Cardiac ventricle fibroblast (primary cell): ENCODE results near the gene SLC35A3. TPM values are rescaled to one million over a fixed set of nuclear protein-coding genes. Genes with fewer than 3 reads are reported as not detected.

Experiments
- total RNA-seq: library from RNA; depleted of rRNA; stranded (reverse); fragments of >200 nt; gene quantifications from 2 replicates; pipeline ENCODE4 v1.2.3, GENCODE V29; 2015

The SLC35A3 gene
- 15.2 and 22.3 TPM in 2 replicates for total RNA-seq

DNA sequence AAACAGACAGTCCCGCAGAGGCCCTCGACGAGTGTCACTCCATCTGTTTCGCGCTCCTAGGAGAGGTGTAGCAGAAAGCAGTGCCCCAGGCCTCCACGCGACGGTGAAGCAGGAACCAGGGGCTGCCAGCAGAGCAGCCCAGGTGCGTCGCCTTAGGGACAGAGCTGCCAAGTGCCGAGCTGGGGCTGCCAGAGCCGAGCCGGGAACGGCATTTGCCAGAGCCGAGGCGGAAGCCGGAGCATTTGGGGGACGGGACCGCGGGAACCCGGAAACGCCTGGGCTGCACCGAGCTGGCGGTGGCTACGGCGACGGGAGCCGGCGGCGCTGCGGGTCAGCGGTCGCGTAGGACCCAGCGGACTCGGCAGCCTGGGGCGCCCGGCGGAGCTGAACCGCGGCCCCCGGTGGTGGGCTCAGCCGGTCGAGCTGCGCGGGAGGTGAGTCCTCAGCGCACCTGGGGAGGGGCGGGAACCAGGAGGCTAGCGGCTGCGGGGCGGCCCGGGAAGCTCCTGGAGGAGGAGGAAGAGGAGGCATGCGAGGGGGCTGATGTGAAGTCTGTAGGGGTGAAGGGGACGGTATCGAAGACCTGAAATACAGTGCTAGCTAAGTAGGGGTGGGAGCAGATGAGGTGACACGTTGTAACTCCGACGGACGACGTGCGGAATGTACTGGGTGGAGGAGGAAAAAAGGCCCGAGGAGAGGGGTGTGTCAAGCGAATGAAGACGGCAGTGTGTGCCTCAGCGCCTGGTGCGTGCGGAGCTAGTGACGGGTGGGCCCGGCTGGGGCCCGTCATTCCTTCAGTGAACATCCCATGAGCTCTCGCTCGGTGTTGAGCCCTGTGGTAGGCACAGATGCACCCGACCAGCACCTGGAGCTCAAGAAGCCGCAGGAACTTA is at the start of gene SLC35A3:
Gene SLC35A3 (plus strand): TSS at position 268 of the 893 bp plus-strand sequence. CDS start 23,559 bp downstream, outside the sequence.

Other genes with a start within 250 kb of the SLC35A3 start
- 4.4 and 5.6 TPM in 2 replicates for gene FRRS1, start 203.4 kb upstream of the SLC35A3 start, total RNA-seq
- 10.1 and 10.4 TPM in 2 replicates for gene AGL, start 119.6 kb upstream of the SLC35A3 start, total RNA-seq
- gene SASS6, start 162.9 kb downstream of the SLC35A3 start, total RNA-seq = 1.1 and 1.5 TPM in 2 replicates
- 7.7 and 14.3 TPM in 2 replicates for gene TRMT13, start 163.2 kb downstream of the SLC35A3 start, total RNA-seq
- gene LRRC39, start 208.3 kb downstream of the SLC35A3 start, total RNA-seq = 0.37 TPM in 1 of 2 replicates, not detected in the other